Inferior parietal cortex (tissue), 1 donor: ENCODE data around the gene CDC25C.
"Not testable (repeated sequence)": the region's sequence is repeated elsewhere in the genome, so short reads cannot be mapped to it uniquely, and the experiment has no call there.

ENCODE experiments used
- DNase-seq: peaks from one replicate; pipeline ENCODE4 v3.0.0-alpha.2; 2016; ENCODE audit errors: extremely low spot score

CDC25C gene

GRCh38 chr5:138275895-138276294, 55.7 kb downstream of the CDC25C start:
- no peak for DNase-seq

GRCh38 chr5:138275379-138275782, 56.2 kb downstream of the CDC25C start:
- no peak for DNase-seq

DNA sequence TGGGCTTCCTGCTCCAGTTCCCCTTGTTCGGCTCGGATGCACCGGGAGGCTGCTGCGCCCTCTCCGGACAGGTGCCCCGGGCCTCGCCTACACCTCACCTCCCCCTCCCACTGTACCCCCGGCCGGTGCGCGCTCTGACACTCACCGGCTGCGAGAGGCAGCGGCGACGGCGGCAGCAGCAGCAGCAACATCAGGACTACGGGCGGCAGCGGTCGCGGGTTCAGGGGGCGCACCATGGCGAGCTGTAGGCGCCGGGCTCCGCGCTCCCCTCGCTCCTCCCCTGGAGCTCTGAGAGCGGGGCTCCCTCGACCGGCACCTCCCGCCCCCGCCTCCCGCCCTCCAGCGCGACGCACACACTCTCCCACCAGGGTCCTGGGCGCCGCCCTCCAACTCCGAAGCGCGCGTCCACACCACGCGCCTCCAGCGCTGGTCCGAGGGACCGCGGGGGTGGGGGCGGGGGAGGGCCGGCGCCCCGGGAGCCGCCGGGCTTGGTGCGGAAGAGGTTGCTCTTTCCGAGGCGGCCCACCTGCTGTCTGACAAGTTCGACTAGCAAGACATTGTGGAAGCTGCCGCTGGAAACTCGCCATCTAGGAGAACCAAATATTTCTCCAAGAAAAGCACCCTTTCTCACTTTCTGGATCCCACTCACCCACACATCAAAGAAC, 57.3 kb downstream of the CDC25C start, which contains the start of gene GFRA3:
Gene GFRA3 (minus strand): TSS at position 433 of the 665 bp plus-strand sequence. CDS start 197 bp downstream, at position 236.
- DNase-seq, result no peak

DNA sequence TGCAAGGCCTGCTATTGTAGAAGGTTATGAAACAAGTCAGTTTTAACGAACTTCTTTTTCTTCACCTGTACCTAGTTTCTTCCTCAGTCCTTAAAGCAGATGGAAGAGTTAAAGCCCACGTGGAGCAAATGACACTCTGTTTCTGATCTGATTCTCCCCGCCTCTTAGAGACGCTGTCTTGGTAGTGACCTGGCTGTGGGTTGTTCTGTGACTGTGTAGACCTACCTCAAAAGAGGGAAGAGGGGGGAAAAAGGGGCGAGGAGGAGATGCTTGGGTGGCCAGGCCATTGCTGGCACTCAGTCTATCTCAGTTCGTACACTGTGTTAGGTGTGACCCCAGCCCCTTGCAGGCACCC, 57.8 kb downstream of the CDC25C start:
- no peak for DNase-seq

DNA sequence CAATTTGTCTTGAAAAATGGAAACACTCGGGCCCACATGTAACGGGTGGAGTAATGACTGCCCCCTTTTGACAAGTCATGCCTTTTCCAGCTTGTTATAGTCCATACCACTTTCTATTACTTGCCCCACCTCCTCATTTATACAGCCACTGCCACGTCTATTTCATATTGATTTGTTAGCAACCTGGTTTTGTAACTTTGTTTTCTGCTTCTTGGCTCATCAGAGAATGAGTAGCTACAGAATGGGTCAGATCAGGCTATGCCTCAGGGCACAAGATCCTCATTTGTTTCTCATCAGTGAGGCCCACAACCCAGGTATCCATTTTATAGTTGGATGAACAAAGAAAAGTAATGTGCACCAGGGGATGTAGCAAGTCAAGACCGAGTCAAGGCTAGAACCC, 58.9 kb downstream of the CDC25C start:
- no peak for DNase-seq

DNA sequence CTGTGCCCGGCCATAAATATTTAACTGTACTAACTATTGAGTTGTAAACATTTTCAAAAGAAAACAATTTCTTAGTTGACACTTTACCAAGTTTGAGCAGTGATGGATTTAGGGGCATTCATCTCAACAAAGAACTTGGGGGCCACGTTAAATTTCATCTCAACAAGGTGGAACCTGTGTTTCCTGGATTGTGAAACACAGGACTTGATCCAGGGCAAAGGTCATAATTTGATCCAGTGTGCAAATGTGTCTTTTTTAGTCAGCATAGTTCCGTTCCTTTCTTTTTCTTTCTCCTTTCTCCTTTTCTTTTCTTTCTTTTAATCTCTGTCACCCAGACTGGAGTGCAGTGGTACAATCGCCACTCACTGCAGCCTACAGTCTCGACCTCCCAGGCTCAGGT, 60.3 kb downstream of the CDC25C start:
- DNase-seq, result no peak

- DNase-seq, result no peak
Observed at GRCh38 chr5:138264183-138264582, 67.4 kb downstream of the CDC25C start.

GRCh38 chr5:138263581-138263980, 68.0 kb downstream of the CDC25C start:
- no peak for DNase-seq

DNA sequence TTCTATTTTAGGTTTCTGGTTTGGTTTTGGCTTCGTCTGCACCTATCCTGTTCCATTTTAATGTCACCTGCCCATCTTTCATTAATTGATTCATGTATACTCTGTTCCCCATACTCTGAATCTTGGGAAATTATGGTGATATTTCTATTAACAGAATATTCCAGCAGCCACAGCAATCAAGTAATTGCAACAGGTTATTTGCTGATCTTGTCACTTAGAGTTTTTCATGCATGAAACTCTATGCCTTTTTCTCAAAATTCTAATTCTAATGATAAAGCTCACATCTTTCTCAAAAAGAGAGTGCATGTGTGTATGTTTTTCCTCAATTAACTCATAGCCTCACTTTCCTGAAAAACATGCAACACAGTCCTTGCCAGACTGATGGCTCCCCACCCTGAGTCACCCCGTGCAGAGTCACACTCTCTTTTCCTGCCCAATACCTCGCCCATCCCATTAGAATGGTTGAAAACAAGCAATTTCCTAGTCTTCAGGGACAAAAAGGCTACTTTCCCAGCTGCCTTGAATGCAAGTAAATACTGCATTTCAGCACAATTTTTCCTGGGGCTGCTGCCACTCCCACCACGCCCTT, 72.8 kb downstream of the CDC25C start:
- no peak for DNase-seq

DNA sequence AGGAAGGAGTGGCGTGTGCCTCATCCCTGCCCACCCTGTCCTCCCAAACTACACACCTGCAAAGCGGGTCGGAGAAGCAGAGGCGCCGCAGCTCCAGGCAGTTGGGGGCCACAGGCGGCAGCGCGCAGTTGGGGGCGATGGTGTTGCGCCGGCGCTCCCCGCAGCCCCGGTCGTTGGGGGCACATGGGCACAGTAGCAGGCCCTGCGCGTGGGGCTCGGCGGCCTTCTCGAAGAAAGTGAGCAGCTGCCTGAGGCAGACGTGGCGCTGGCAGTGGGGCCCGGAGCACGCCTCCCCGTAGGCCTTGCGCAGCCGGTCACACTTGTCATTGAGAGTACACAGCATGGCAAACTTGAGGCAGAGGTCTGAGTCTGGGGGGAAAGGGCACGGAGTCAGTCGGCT, 74.0 kb downstream of the CDC25C start:
- DNase-seq, result no peak

- no peak for DNase-seq
Observed at GRCh38 chr5:138252944-138253343, 78.7 kb downstream of the CDC25C start.

GRCh38 chr5:138247800-138248199, 83.8 kb downstream of the CDC25C start:
- not testable (repeated sequence) for DNase-seq

DNA sequence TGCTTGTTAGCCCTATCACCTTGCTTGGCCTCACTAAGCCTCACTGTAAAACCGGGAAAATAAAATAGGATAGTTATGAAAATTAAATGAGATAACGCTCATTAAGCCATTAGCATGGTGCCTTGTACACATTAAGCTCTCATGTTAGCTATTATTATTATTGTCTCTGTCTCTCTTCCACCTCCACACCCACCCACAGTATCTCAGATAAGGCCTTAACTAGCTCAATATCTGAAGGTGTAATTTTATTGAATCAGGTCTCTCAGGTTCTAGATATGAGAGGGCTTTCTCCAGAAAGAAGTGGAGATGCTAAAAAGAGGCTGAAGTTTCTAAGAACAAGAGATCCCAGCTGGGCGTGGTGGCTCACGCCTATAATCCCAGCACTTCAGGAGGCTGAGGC, 84.8 kb downstream of the CDC25C start:
- DNase-seq, result no peak

DNA sequence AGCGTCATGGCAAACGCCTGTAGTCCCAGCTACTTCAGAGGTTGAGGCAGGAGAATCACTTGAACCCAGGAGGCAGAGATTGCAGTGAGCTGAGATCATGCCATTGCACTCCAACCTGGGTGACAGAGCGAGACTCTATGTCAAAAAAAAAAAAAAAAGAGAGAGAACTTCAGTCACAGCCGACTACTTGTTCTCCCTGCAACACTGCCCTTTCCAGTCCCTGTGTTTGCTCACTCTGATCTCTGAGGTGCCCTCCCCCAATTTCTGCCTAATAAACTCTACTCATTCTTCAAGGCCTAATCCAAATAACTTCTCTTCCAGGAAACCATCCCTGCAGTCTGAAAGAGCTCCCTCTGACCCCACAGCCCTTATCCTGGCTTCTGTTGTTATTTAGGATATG, 85.3 kb downstream of the CDC25C start:
- no peak for DNase-seq

- no peak for DNase-seq
Observed at GRCh38 chr5:138245717-138246116, 85.9 kb downstream of the CDC25C start.

- no peak for DNase-seq
Observed at GRCh38 chr5:138243794-138244193, 87.8 kb downstream of the CDC25C start.

- DNase-seq, result no peak
Observed at GRCh38 chr5:138241688-138242571, 89.7 kb downstream of the CDC25C start.

- no peak for DNase-seq
Observed at GRCh38 chr5:138240650-138241385, 90.8 kb downstream of the CDC25C start.

GRCh38 chr5:138238034-138238433, 93.6 kb downstream of the CDC25C start:
- no peak for DNase-seq
